ENCODE data around the gene SLAMF1. TPM values are rescaled to one million over a fixed set of nuclear protein-coding genes. Genes with fewer than 3 reads are reported as not detected.

Gene SLAMF1
- total RNA-seq, 1 donor from 2014 or later, result not detected

GRCh38 chr1:160669276-160669675 is 22.4 kb upstream of the SLAMF1 start:
- no peak overlapping the region for H3K27ac Mint-ChIP-seq
- no peaks in the 10 kb centered on the region for H3K4me1 Mint-ChIP-seq
- no peak overlapping the region for H3K4me3 Mint-ChIP-seq
- no peak for DNase-seq (ENCODE audit: low spot score in 2 of 2, unreplicated experiment in 2 of 2)
- TF ChIP-seq, protein P1, sequence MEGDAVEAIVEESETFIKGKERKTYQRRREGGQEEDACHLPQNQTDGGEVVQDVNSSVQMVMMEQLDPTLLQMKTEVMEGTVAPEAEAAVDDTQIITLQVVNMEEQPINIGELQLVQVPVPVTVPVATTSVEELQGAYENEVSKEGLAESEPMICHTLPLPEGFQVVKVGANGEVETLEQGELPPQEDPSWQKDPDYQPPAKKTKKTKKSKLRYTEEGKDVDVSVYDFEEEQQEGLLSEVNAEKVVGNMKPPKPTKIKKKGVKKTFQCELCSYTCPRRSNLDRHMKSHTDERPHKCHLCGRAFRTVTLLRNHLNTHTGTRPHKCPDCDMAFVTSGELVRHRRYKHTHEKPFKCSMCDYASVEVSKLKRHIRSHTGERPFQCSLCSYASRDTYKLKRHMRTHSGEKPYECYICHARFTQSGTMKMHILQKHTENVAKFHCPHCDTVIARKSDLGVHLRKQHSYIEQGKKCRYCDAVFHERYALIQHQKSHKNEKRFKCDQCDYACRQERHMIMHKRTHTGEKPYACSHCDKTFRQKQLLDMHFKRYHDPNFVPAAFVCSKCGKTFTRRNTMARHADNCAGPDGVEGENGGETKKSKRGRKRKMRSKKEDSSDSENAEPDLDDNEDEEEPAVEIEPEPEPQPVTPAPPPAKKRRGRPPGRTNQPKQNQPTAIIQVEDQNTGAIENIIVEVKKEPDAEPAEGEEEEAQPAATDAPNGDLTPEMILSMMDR (IDR thresholded peaks at IDR 0.05; ENCODE audit: unreplicated experiment), result no peak
- H3K9me3 Mint-ChIP-seq, result peaks cover 16% of the 10 kb centered on the region
- peaks cover 2% of the 10 kb centered on the region for H3K27me3 Mint-ChIP-seq (ENCODE audit: low read depth)
- H3K36me3 Mint-ChIP-seq, result no peaks in the 10 kb centered on the region

DNA sequence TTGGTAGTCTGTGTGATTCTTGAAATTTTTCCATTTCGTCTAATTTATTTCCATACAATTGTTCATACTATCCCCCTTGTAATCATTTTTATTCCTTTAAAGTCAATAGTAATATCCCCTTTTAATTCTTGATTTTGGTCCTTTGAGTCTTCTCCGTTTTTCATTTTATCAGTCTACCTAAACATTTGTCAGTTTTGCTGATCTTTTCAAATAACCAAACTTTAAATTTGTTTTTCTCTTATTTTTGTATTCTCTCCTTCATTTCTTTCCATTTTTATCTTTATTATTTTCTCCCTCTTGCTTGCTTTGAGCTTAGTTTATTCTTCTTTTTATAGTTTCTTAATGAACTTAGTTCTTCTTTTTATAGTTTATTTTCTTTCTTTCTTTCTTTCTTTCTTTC is 21.1 kb upstream of the SLAMF1 start:
- no peaks in the 10 kb centered on the region for H3K4me1 Mint-ChIP-seq
- H3K27ac Mint-ChIP-seq, result no peak overlapping the region
- H3K27me3 Mint-ChIP-seq (ENCODE audit: low read depth), result peaks cover 2% of the 10 kb centered on the region
- peaks cover 16% of the 10 kb centered on the region for H3K9me3 Mint-ChIP-seq
- no peak for DNase-seq (ENCODE audit: low spot score in 2 of 2, unreplicated experiment in 2 of 2)
- no peak overlapping the region for H3K4me3 Mint-ChIP-seq
- no peaks in the 10 kb centered on the region for H3K36me3 Mint-ChIP-seq
- TF ChIP-seq, protein P1 (IDR thresholded peaks at IDR 0.05; ENCODE audit: unreplicated experiment), result no peak

GRCh38 chr1:160666079-160666442 is 19.2 kb upstream of the SLAMF1 start:
- peaks cover 20% of the 10 kb centered on the region for H3K9me3 Mint-ChIP-seq
- no peaks in the 10 kb centered on the region for H3K4me1 Mint-ChIP-seq
- H3K4me3 Mint-ChIP-seq, result no peak overlapping the region
- no peak overlapping the region for H3K27ac Mint-ChIP-seq
- TF ChIP-seq, protein P1 (IDR thresholded peaks at IDR 0.05; ENCODE audit: unreplicated experiment), result no peak
- DNase-seq (ENCODE audit: low spot score in 2 of 2, unreplicated experiment in 2 of 2), result no peak
- peaks cover 2% of the 10 kb centered on the region for H3K27me3 Mint-ChIP-seq (ENCODE audit: low read depth)
- H3K36me3 Mint-ChIP-seq, result no peaks in the 10 kb centered on the region

- H3K9me3 Mint-ChIP-seq, result peaks cover 23% of the 10 kb centered on the region
- TF ChIP-seq, protein P1 (IDR thresholded peaks at IDR 0.05; ENCODE audit: unreplicated experiment), result no peak
- no peaks in the 10 kb centered on the region for H3K36me3 Mint-ChIP-seq
- no peak overlapping the region for H3K27ac Mint-ChIP-seq
- DNase-seq (ENCODE audit: low spot score in 2 of 2, unreplicated experiment in 2 of 2), result no peak
- no peaks in the 10 kb centered on the region for H3K4me1 Mint-ChIP-seq
- H3K4me3 Mint-ChIP-seq, result no peak overlapping the region
- peaks cover under 1% of the 10 kb centered on the region for H3K27me3 Mint-ChIP-seq (ENCODE audit: low read depth)
These were observed 18.7 kb upstream of the SLAMF1 start for GRCh38 chr1:160665330-160666078.

DNA sequence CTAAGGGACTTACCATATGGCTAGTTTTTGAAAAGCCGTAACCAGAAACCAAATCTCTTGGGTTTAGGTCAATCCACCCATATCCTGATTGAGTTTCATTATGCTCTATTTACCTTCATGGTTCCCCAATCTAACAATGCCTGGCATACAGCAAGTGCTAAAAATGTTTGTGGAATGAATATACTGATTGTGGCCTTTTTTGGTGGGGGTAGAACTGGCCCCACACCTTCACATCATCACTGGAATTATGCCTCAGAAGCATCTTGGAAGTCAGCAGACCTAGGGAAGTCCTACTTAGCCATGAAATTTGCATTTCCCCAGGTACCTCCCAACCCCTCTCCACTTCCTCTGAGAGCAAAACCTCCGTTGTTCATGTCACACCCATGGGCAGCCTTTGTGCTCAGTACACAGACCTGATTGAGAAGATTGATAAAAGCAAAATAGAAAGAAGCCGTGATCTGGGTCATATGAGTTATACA is 17.8 kb upstream of the SLAMF1 start:
- no peaks in the 10 kb centered on the region for H3K36me3 Mint-ChIP-seq
- peaks cover 28% of the 10 kb centered on the region for H3K9me3 Mint-ChIP-seq
- H3K4me1 Mint-ChIP-seq, result no peaks in the 10 kb centered on the region
- no peaks in the 10 kb centered on the region for H3K27me3 Mint-ChIP-seq (ENCODE audit: low read depth)
- TF ChIP-seq, protein P1 (IDR thresholded peaks at IDR 0.05; ENCODE audit: unreplicated experiment), result no peak
- no peak for DNase-seq (ENCODE audit: low spot score in 2 of 2, unreplicated experiment in 2 of 2)
- H3K4me3 Mint-ChIP-seq, result no peak overlapping the region
- H3K27ac Mint-ChIP-seq, result no peak overlapping the region

Data from mesothelial cell of epicardium (in vitro differentiated cells).